Cardiac muscle cell (in vitro differentiated cells and primary cell): ENCODE results near the gene PLA2G4F. TPM values are rescaled to one million over a fixed set of nuclear protein-coding genes. Genes with fewer than 3 reads are reported as not detected.

Experiments used
- DNase-seq, 2 donors: peaks; one replicate each; pipeline versions ENCODE4 v3.0.0 to v3.0.0-alpha.2; 2010 to 2017; ENCODE audit warnings: low read depth in 1 of 2, low spot score in 1 of 2
- H3K27ac ChIP-seq: fragments of 200-600 bp; sonication (generic); 2 replicates; pipeline ENCODE4 v1.5.1; 2016
- H3K27me3 ChIP-seq: fragments of 200-600 bp; sonication (generic); 2 replicates; pipeline ENCODE4 v1.6.0; 2016; ENCODE audit warnings: control low read depth
- H3K36me3 ChIP-seq: fragments of 200-600 bp; sonication (generic); 2 replicates; pipeline ENCODE4 v1.5.1; 2016; ENCODE audit warnings: control low read depth
- H3K4me1 ChIP-seq: fragments of 200-600 bp; sonication (generic); 2 replicates; pipeline ENCODE4 v1.8.1; 2017; ENCODE audit warnings: low read depth, mild to moderate bottlenecking, mixed run types
- H3K4me3 ChIP-seq: fragments of 200-600 bp; sonication (generic); 2 replicates; pipeline ENCODE4 v1.5.1; 2016; ENCODE audit warnings: mild to moderate bottlenecking
- H3K9me3 ChIP-seq: fragments of 200-600 bp; sonication (generic); 2 replicates; pipeline ENCODE4 v1.5.1; 2017; ENCODE audit warnings: low read depth, mild to moderate bottlenecking, control low read depth
- CTCF ChIP-seq: IDR thresholded peaks from 2 replicates; pipeline ENCODE4 v1.5.1; 2012; ENCODE audit warnings: low read depth, mild to moderate bottlenecking, low read length
- polyA plus RNA-seq: library from polyadenylated mRNA; unstranded; fragments of >200 nt; fragmentation: Nextera tagmentation; extraction: Ambion mirVana; gene quantifications from 2 replicates; pipeline ENCODE4 v1.2.1, GENCODE V29; 2016
- total RNA-seq: library from RNA; depleted of rRNA; stranded (reverse); fragments of >200 nt; gene quantifications from 2 replicates; pipeline ENCODE4 v1.2.3, GENCODE V29; 2016

Gene PLA2G4F
- total and polyA plus RNA-seq, 2 experiments from 2014 or later, result 1.2 to 2.9 TPM

- Histone ChIP-seq H3K27ac (no peak overlapping the region), H3K4me1 (no peaks in the 10 kb centered on the region), H3K27me3 (no peaks in the 10 kb centered on the region), H3K36me3 (no peaks in the 10 kb centered on the region), H3K4me3 (no peak overlapping the region), H3K9me3 (no peaks in the 10 kb centered on the region)
- no peak for TF ChIP-seq CTCF
- no peak for DNase-seq
Measured at GRCh38 chr15:42090781-42091180, 65.7 kb downstream of the PLA2G4F start.

- no peak overlapping the region for H3K27ac ChIP-seq
- H3K36me3 ChIP-seq, result no peaks in the 10 kb centered on the region
- H3K4me1 ChIP-seq, result no peaks in the 10 kb centered on the region
- no peaks in the 10 kb centered on the region for H3K9me3 ChIP-seq
- TF ChIP-seq CTCF, result no peak
- no peak overlapping the region for H3K4me3 ChIP-seq
- no peak for DNase-seq
- no peaks in the 10 kb centered on the region for H3K27me3 ChIP-seq
Measured at GRCh38 chr15:42090370-42090769, 66.1 kb downstream of the PLA2G4F start.

GRCh38 chr15:42089942-42090341 is 66.5 kb downstream of the PLA2G4F start:
- no peak for TF ChIP-seq CTCF
- no peaks in the 10 kb centered on the region for H3K4me1 ChIP-seq
- H3K4me3 ChIP-seq, result no peak overlapping the region
- DNase-seq, result no peak
- H3K27ac ChIP-seq, result no peak overlapping the region
- H3K27me3 ChIP-seq, result no peaks in the 10 kb centered on the region
- H3K9me3 ChIP-seq, result no peaks in the 10 kb centered on the region
- H3K36me3 ChIP-seq, result no peaks in the 10 kb centered on the region

Other genes with a start within 250 kb of the PLA2G4F start
- 42.8 and 56.4 TPM in 2 replicates for gene EHD4, start 184.1 kb downstream of the PLA2G4F start, total RNA-seq
- gene EHD4, start 184.1 kb downstream of the PLA2G4F start, polyA plus RNA-seq, result 47.4 and 70.5 TPM in 2 replicates
- gene PLA2G4E, start 135.6 kb downstream of the PLA2G4F start, total RNA-seq, result 0.06 TPM in 1 of 2 replicates, not detected in the other
- not detected in 2 replicates for gene PLA2G4E, start 135.6 kb downstream of the PLA2G4F start, polyA plus RNA-seq
- 0.03 TPM in 1 of 2 replicates, not detected in the other for gene PLA2G4D, start 62.1 kb downstream of the PLA2G4F start, total RNA-seq
- gene PLA2G4D, start 62.1 kb downstream of the PLA2G4F start, polyA plus RNA-seq, result 0.16 TPM in 1 of 2 replicates, not detected in the other
- gene VPS39, start 51.7 kb upstream of the PLA2G4F start, total RNA-seq, result 41.9 and 56.4 TPM in 2 replicates
- 35.7 and 45.7 TPM in 2 replicates for gene VPS39, start 51.7 kb upstream of the PLA2G4F start, polyA plus RNA-seq
- 17.6 and 22.2 TPM in 2 replicates for gene GANC, start 116.6 kb upstream of the PLA2G4F start, total RNA-seq
- 21.0 and 24.2 TPM in 2 replicates for gene GANC, start 116.6 kb upstream of the PLA2G4F start, polyA plus RNA-seq
- 39.8 and 43.5 TPM in 2 replicates for gene TMEM87A, start 116.8 kb upstream of the PLA2G4F start, total RNA-seq
- gene TMEM87A, start 116.8 kb upstream of the PLA2G4F start, polyA plus RNA-seq, result 59.2 and 85.5 TPM in 2 replicates
- gene CAPN3, start 202.9 kb upstream of the PLA2G4F start, total RNA-seq, result 37.9 and 88.3 TPM in 2 replicates
- gene CAPN3, start 202.9 kb upstream of the PLA2G4F start, polyA plus RNA-seq, result 47.0 and 79.7 TPM in 2 replicates